NCI-H524 (cell line): ENCODE data around the gene FBXO34.
A peak's percentile ranks its signal among the peaks of the same experiment; 100 is the strongest.

ENCODE experiments used
- DNase-seq, 2 experiments: peaks; one replicate each; lab custom pipeline; 2025; lab: John Stamatoyannopoulos, UW

Gene FBXO34

GRCh38 chr14:55272922-55273321 lies 1.7 kb downstream of the FBXO34 start:
- DNase-seq, result no peak

- no peak for DNase-seq
Measured at GRCh38 chr14:55274146-55274545, 2.9 kb downstream of the FBXO34 start.

GRCh38 chr14:55274751-55275150 lies 3.5 kb downstream of the FBXO34 start:
- DNase-seq, result no peak

GRCh38 chr14:55276736-55277135 lies 5.5 kb downstream of the FBXO34 start:
- no peak for DNase-seq

- no peak for DNase-seq
Measured at GRCh38 chr14:55277972-55278740, 6.9 kb downstream of the FBXO34 start.

GRCh38 chr14:55279384-55279783 lies 8.2 kb downstream of the FBXO34 start:
- DNase-seq, result no peak

GRCh38 chr14:55281316-55281839 lies 10.2 kb downstream of the FBXO34 start:
- DNase-seq, result no peak

- DNase-seq, result no peak
Measured at GRCh38 chr14:55285048-55285652, 13.9 kb downstream of the FBXO34 start.

GRCh38 chr14:55288439-55288838 lies 17.2 kb downstream of the FBXO34 start:
- DNase-seq, result no peak

GRCh38 chr14:55291480-55292081 lies 20.4 kb downstream of the FBXO34 start:
- DNase-seq, result no peak

GRCh38 chr14:55294603-55295002 lies 23.4 kb downstream of the FBXO34 start:
- DNase-seq, result no peak

- DNase-seq, result no peak
Measured at GRCh38 chr14:55297611-55298499, 26.6 kb downstream of the FBXO34 start.

- no peak for DNase-seq
Measured at GRCh38 chr14:55298500-55298822, 27.2 kb downstream of the FBXO34 start.

- peak in 1 of 2 experiments; percentile 46 for DNase-seq
Measured at GRCh38 chr14:55301437-55302121, 30.4 kb downstream of the FBXO34 start.

- no peak for DNase-seq
Measured at GRCh38 chr14:55302367-55303124, 31.3 kb downstream of the FBXO34 start.

- peak in 1 of 2 experiments; percentile 43 for DNase-seq
Measured at GRCh38 chr14:55303125-55303499, 31.9 kb downstream of the FBXO34 start.

- DNase-seq, result no peak
Measured at GRCh38 chr14:55303691-55304145, 32.5 kb downstream of the FBXO34 start.

- no peak for DNase-seq
Measured at GRCh38 chr14:55306938-55307589, 35.8 kb downstream of the FBXO34 start.

- no peak for DNase-seq
Measured at GRCh38 chr14:55309154-55309553, 37.9 kb downstream of the FBXO34 start.

- no peak for DNase-seq
Measured at GRCh38 chr14:55309761-55310365, 38.6 kb downstream of the FBXO34 start.
